Caco-2 (cell line): ENCODE results near the gene DNAH2. TPM values are rescaled to one million over a fixed set of nuclear protein-coding genes. Genes with fewer than 3 reads are reported as not detected.

Experiments used
- BruUV-seq: library from RNA; stranded (reverse); fragments of 400-500 nt; replicated peaks from 2 replicates; lab custom pipeline; 2021; lab: Mats Ljungman, UMichigan
- CTCF ChIA-PET: fragments of 300-600 bp; sonication (Branson Sonifier 250); formaldehyde crosslinking; loops from one replicate; lab custom pipeline; 2022; ENCODE audit warnings: antibody characterized with exemption; lab: Charles Lee
- POLR2A ChIA-PET: fragments of 300-600 bp; sonication (Branson Sonifier 250); formaldehyde crosslinking; loops from one replicate; lab custom pipeline; 2022; ENCODE audit warnings: antibody characterized with exemption; lab: Charles Lee
- DNase-seq, 2 experiments: peaks; one replicate each; pipeline versions ENCODE4 v3.0.0 to v3.0.0-alpha.2; 2020 to 2022
- H3K27me3 ChIP-seq: replicated peaks from 2 replicates; pipeline ENCODE4 v1.6.0; 2011; ENCODE audit warnings: low read length; ENCODE audit not compliant: control insufficient read depth, insufficient read depth
- H3K36me3 ChIP-seq: 2 replicates; pipeline ENCODE4 v1.5.1; 2011; ENCODE audit warnings: low read length; ENCODE audit not compliant: control insufficient read depth, insufficient read depth
- H3K4me1 ChIP-seq: fragments of 250-450 bp; sonication (Bioruptor Pico); 2 replicates; pipeline ENCODE4 v1.5.1; 2020; ENCODE audit warnings: mild to moderate bottlenecking
- H3K4me3 ChIP-seq: 2 replicates; pipeline ENCODE4 v1.5.1; 2011; ENCODE audit warnings: low read depth, mild to moderate bottlenecking, control low read depth, low read length
- H3K9me3 ChIP-seq: fragments of 250-450 bp; sonication (Bioruptor Pico); 2 replicates; pipeline ENCODE4 v1.5.1; 2020; ENCODE audit warnings: mild to moderate bottlenecking, moderate library complexity
- H3K27ac Mint-ChIP-seq: one replicate; pipeline ENCODE4 v1.8.0; 2022; ENCODE audit warnings: mixed read lengths; ENCODE audit not compliant: unreplicated experiment
- H3K27me3 Mint-ChIP-seq: one replicate; pipeline ENCODE4 v1.8.0; 2022; ENCODE audit warnings: mixed read lengths; ENCODE audit not compliant: insufficient read depth, unreplicated experiment
- H3K36me3 Mint-ChIP-seq: one replicate; pipeline ENCODE4 v1.8.0; 2022; ENCODE audit warnings: mild to moderate bottlenecking, mixed read lengths; ENCODE audit not compliant: insufficient read depth, unreplicated experiment
- H3K4me1 Mint-ChIP-seq: one replicate; pipeline ENCODE4 v1.8.0; 2022; ENCODE audit warnings: low read depth, mixed read lengths; ENCODE audit not compliant: unreplicated experiment
- H3K4me3 Mint-ChIP-seq: one replicate; pipeline ENCODE4 v1.8.0; 2022; ENCODE audit warnings: mild to moderate bottlenecking, moderate library complexity, mixed read lengths; ENCODE audit not compliant: unreplicated experiment
- H3K9me3 Mint-ChIP-seq: one replicate; pipeline ENCODE4 v1.8.0; 2022; ENCODE audit warnings: mixed read lengths; ENCODE audit not compliant: unreplicated experiment
- CTCF ChIP-seq, 2 experiments: fragments of 200-600 bp in 1 of 2; IDR thresholded peaks; 1 replicate in 1 of 2; 2 replicates in 1 of 2; pipeline versions ENCODE4 v1.5.1 to v1.8.0; 2011 to 2022; ENCODE audit warnings: antibody characterized with exemption in 1 of 2, control low read depth in 1 of 2, inconsistent platforms in 1 of 2, low read depth in 1 of 2, low read length in 1 of 2, mild to moderate bottlenecking in 1 of 2, moderate library complexity in 1 of 2; ENCODE audit not compliant: insufficient read depth in 1 of 2, severe bottlenecking in 1 of 2, unreplicated experiment in 1 of 2
- intact Hi-C: fragments of 100-400 bp; cut with micrococcal nuclease; formaldehyde crosslinking; loops from one replicate; pipeline ENCODE4 v1.10.0; 2022; ENCODE audit not compliant: unreplicated experiment
- total RNA-seq: library from RNA; stranded (reverse); gene quantifications from 2 replicates; pipeline ENCODE4 v1.2.3, GENCODE V29; 2022

DNAH2 gene
- total RNA-seq, 1 experiment from 2014 or later = 1.9 TPM

GRCh38 chr17:7717756-7718350, 309 bp downstream of the DNAH2 start:
- Histone ChIP-seq H3K9me3 (no peaks in the 10 kb centered on the region), H3K4me1 (no peaks in the 10 kb centered on the region), H3K36me3 (no peaks in the 10 kb centered on the region), H3K4me3 (peak overlapping the region; percentile 55), H3K27me3 (no peaks in the 10 kb centered on the region)
- DNase-seq = no peak
- Mint-ChIP-seq H3K27ac (no peak overlapping the region), H3K4me1 (no peaks in the 10 kb centered on the region), H3K4me3 (peak overlapping the region; percentile 85), H3K9me3 (no peaks in the 10 kb centered on the region), H3K27me3 (peaks cover 11% of the 10 kb centered on the region), H3K36me3 (no peaks in the 10 kb centered on the region)
- intact Hi-C loops = no loop called here
- CTCF ChIA-PET = interaction anchor here (1.4 to 3.0 kb wide), 3 partner anchors 12 to 314 kb away, joined by 7 to 24 read pairs (median 11); partner anchors contain the start of genes EFNB3 and TMEM256
- POLR2A ChIA-PET = no interaction called here
- no peak for TF ChIP-seq CTCF (IDR thresholded peaks at IDR 0.05; ENCODE audit: insufficient read depth in 1 of 2, low read depth in 1 of 2, low read length in 1 of 2, severe bottlenecking in 1 of 2, unreplicated experiment in 1 of 2)
- BruUV-seq = no TSS peak

- CTCF ChIA-PET = no interaction called here
- Histone ChIP-seq H3K36me3 (no peaks in the 10 kb centered on the region), H3K4me1 (no peaks in the 10 kb centered on the region), H3K27me3 (no peaks in the 10 kb centered on the region), H3K4me3 (no peak overlapping the region), H3K9me3 (no peaks in the 10 kb centered on the region)
- no peak for DNase-seq
- Mint-ChIP-seq H3K4me1 (no peaks in the 10 kb centered on the region), H3K27ac (no peak overlapping the region), H3K4me3 (no peak overlapping the region), H3K9me3 (no peaks in the 10 kb centered on the region), H3K27me3 (peaks cover 4% of the 10 kb centered on the region), H3K36me3 (no peaks in the 10 kb centered on the region)
- intact Hi-C loops = no loop called here
- POLR2A ChIA-PET = no interaction called here
- BruUV-seq = no TSS peak
- no peak for TF ChIP-seq CTCF (IDR thresholded peaks at IDR 0.05; ENCODE audit: insufficient read depth in 1 of 2, low read depth in 1 of 2, low read length in 1 of 2, severe bottlenecking in 1 of 2, unreplicated experiment in 1 of 2)
These were observed 2.1 kb downstream of the DNAH2 start for GRCh38 chr17:7719661-7720060.

- Histone ChIP-seq H3K27me3 (no peaks in the 10 kb centered on the region), H3K9me3 (no peaks in the 10 kb centered on the region), H3K4me1 (no peaks in the 10 kb centered on the region), H3K4me3 (no peak overlapping the region), H3K36me3 (no peaks in the 10 kb centered on the region)
- ChIA-PET POLR2A (interaction anchor here (0.6 kb wide), 1 partner anchor 212 kb away, joined by 4 read pairs; the partner anchor contains the start of gene CNTROB), CTCF (no interaction called here)
- no peaks in the 10 kb centered on the region for H3K36me3 Mint-ChIP-seq
- no TSS peak for BruUV-seq
- DNase-seq = no peak
- no peak overlapping the region for H3K4me3 Mint-ChIP-seq
- H3K9me3 Mint-ChIP-seq = no peaks in the 10 kb centered on the region
- no peaks in the 10 kb centered on the region for H3K4me1 Mint-ChIP-seq
- no peak for TF ChIP-seq CTCF (IDR thresholded peaks at IDR 0.05; ENCODE audit: insufficient read depth in 1 of 2, low read depth in 1 of 2, low read length in 1 of 2, severe bottlenecking in 1 of 2, unreplicated experiment in 1 of 2)
- no peak overlapping the region for H3K27ac Mint-ChIP-seq
- intact Hi-C loops = no loop called here
- peaks cover 4% of the 10 kb centered on the region for H3K27me3 Mint-ChIP-seq
These were observed 2.6 kb downstream of the DNAH2 start for GRCh38 chr17:7720125-7720524.
